ENCODE results near the gene FANCD2. TPM values are rescaled to one million over a fixed set of nuclear protein-coding genes. Genes with fewer than 3 reads are reported as not detected.
"Not testable (repeated sequence)": the region's sequence is repeated elsewhere in the genome, so short reads cannot be mapped to it uniquely, and the experiment has no call there.

FANCD2 gene
- total RNA-seq, 2 donors from 2014 or later: 1.7 to 2.0 TPM

DNA sequence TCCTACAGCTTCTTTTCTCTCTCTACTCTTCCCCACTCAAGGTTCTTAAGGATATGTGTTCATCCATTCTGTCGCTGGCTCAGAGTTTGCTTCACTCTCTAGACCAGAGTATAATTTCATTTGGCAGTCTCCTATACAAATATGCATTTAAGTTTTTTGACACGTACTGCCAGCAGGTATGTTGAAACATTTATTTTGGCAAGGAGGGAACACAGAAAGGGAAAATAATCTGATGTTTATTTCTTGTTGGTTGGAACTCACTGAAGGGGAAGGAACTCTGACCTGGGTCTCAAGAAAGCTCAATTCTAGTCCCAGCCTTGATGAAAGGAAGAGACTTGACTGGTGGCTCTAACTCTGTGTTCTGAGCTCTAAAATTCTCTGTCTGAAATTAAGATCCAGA, 21.6 kb downstream of the FANCD2 start:
- no peaks in the 10 kb centered on the region for H3K27me3 ChIP-seq
- no peak overlapping the region for H3K27ac ChIP-seq
- TF ChIP-seq, protein P1, sequence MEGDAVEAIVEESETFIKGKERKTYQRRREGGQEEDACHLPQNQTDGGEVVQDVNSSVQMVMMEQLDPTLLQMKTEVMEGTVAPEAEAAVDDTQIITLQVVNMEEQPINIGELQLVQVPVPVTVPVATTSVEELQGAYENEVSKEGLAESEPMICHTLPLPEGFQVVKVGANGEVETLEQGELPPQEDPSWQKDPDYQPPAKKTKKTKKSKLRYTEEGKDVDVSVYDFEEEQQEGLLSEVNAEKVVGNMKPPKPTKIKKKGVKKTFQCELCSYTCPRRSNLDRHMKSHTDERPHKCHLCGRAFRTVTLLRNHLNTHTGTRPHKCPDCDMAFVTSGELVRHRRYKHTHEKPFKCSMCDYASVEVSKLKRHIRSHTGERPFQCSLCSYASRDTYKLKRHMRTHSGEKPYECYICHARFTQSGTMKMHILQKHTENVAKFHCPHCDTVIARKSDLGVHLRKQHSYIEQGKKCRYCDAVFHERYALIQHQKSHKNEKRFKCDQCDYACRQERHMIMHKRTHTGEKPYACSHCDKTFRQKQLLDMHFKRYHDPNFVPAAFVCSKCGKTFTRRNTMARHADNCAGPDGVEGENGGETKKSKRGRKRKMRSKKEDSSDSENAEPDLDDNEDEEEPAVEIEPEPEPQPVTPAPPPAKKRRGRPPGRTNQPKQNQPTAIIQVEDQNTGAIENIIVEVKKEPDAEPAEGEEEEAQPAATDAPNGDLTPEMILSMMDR (IDR thresholded peaks at IDR 0.05): no peak
- no peaks in the 10 kb centered on the region for H3K36me3 ChIP-seq
- H3K4me3 ChIP-seq: no peak overlapping the region
- no peaks in the 10 kb centered on the region for H3K9me3 ChIP-seq
- H3K4me1 ChIP-seq: no peaks in the 10 kb centered on the region
- no peak for DNase-seq (ENCODE audit: low spot score)

DNA sequence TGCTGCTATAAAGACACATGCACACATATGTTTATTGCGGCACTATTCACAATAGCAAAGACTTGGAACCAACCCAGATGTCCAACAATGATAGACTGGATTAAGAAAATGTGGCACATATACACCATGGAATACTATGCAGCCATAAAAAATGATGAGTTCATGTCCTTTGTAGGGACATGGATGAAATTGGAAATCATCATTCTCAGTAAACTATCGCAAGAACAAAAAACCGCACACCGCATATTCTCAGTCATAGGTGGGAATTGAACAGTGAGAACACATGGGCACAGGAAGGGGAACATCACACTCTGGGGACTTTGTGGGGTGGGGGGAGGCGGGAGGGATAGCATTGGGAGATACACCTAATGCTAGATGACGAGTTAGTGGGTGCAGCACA, 26.8 kb downstream of the FANCD2 start:
- H3K4me3 ChIP-seq; H3K27me3 ChIP-seq; DNase-seq (ENCODE audit: low spot score); H3K27ac ChIP-seq; H3K9me3 ChIP-seq; H3K4me1 ChIP-seq; H3K36me3 ChIP-seq: not testable (repeated sequence)

DNA sequence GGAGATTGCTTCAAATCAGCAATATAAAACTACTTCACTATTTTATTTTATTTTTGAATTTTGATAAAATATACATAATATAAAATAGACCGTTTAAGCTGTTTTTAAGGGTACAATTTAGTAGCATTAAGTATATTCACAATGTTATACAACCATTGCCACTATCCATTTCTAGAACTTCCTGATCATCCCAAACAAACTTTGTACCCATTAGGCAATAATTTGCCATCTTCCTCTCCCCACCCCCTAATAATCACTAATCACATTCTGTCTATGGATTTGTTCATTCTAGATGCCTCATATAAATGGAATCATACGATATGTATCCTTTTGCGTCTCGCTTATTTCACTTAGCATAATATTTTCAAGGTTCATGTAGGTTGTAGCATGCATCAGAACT, 28.9 kb downstream of the FANCD2 start:
- no peaks in the 10 kb centered on the region for H3K36me3 ChIP-seq
- H3K9me3 ChIP-seq: no peaks in the 10 kb centered on the region
- no peaks in the 10 kb centered on the region for H3K27me3 ChIP-seq
- H3K27ac ChIP-seq: no peak overlapping the region
- H3K4me1 ChIP-seq: no peaks in the 10 kb centered on the region
- no peak overlapping the region for H3K4me3 ChIP-seq
- DNase-seq (ENCODE audit: low spot score): no peak
- TF ChIP-seq, protein P1 (IDR thresholded peaks at IDR 0.05): no peak

- H3K4me1 ChIP-seq; H3K27ac ChIP-seq; H3K9me3 ChIP-seq; DNase-seq (ENCODE audit: low spot score); H3K36me3 ChIP-seq; H3K27me3 ChIP-seq; H3K4me3 ChIP-seq: not testable (repeated sequence)
These were observed 43.8 kb downstream of the FANCD2 start for GRCh38 chr3:10070077-10070476.

DNA sequence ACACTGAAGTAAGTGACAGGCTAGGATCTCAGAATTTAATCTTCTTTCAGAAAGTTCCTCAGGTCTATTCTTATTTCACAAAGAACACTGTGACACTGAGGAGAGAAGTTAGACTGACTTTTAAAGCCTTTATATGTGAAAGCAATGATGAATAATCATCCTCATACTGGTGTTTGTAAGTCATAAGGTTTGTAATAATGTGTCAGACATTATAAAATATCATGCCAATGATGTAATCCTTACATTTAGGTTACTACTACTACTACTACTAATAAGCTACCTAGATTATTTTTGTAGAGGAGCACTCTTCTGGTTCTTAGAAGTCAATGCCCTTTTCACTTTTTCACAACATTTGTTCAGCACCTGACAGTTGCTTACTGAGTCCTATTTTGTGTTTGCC, 48.4 kb downstream of the FANCD2 start:
- no peaks in the 10 kb centered on the region for H3K36me3 ChIP-seq
- no peak overlapping the region for H3K4me3 ChIP-seq
- DNase-seq (ENCODE audit: low spot score): no peak
- TF ChIP-seq, protein P1 (IDR thresholded peaks at IDR 0.05): no peak
- H3K27ac ChIP-seq: no peak overlapping the region
- H3K9me3 ChIP-seq: no peaks in the 10 kb centered on the region
- H3K27me3 ChIP-seq: no peaks in the 10 kb centered on the region
- H3K4me1 ChIP-seq: no peaks in the 10 kb centered on the region

DNA sequence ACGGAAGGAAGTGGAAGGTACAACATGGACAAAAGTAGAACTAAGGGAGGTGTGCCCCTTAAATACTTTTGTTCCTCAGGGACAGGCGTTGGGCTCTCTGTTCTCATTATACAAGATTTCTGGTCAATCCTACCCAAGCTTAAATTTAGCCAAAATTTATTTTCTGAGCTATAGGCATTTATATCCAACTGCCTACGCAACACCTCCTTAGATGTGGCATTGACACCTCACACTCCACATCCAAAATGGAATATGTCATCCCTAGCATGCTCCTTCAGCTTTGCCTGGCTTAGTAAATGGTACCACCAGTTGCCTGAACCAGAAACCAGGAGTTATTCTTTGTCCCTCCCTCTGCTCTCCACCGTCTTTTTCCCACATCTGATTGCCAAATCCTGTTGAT, 55.6 kb downstream of the FANCD2 start:
- H3K36me3 ChIP-seq: no peaks in the 10 kb centered on the region
- no peak for DNase-seq (ENCODE audit: low spot score)
- no peaks in the 10 kb centered on the region for H3K9me3 ChIP-seq
- H3K27ac ChIP-seq: no peak overlapping the region
- H3K27me3 ChIP-seq: no peaks in the 10 kb centered on the region
- no peak overlapping the region for H3K4me3 ChIP-seq
- TF ChIP-seq, protein P1 (IDR thresholded peaks at IDR 0.05): no peak
- H3K4me1 ChIP-seq: no peaks in the 10 kb centered on the region

- Histone ChIP-seq H3K27ac (no peak overlapping the region), H3K4me3 (no peak overlapping the region), H3K4me1 (no peaks in the 10 kb centered on the region), H3K36me3 (no peaks in the 10 kb centered on the region), H3K27me3 (no peaks in the 10 kb centered on the region), H3K9me3 (no peaks in the 10 kb centered on the region)
- TF ChIP-seq, protein P1 (IDR thresholded peaks at IDR 0.05): no peak
- DNase-seq (ENCODE audit: low spot score): no peak
These were observed 59.5 kb downstream of the FANCD2 start for GRCh38 chr3:10085738-10086137.
